HCT116 (cell line): ENCODE measurements around the gene MYZAP. TPM values are rescaled to one million over a fixed set of nuclear protein-coding genes. Genes with fewer than 3 reads are reported as not detected.

ENCODE experiments used
- ATAC-seq: fragments of 200-7000 bp; cut with Tn5 transposase; 2 replicates; pipeline ENCODE4 v1.9.1; 2020; ENCODE audit warnings: mild to moderate bottlenecking, moderate library complexity
- BruUV-seq: library from RNA; stranded (reverse); fragments of 400-500 nt; replicated peaks from 2 replicates; lab custom pipeline; 2021; lab: Mats Ljungman, UMichigan
- CTCF ChIA-PET: fragments of 300-600 bp; sonication (Branson Sonifier 250); formaldehyde crosslinking; loops from one replicate; lab custom pipeline; 2021; ENCODE audit warnings: antibody characterized with exemption; lab: Charles Lee
- POLR2A ChIA-PET: fragments of 300-600, 350-600 bp; sonication (Branson Sonifier 250); formaldehyde crosslinking; loops from one replicate; lab custom pipeline; 2021; ENCODE audit warnings: antibody characterized with exemption; lab: Charles Lee
- RAD21 ChIA-PET, 2 experiments: fragments of 300-600 bp; sonication (Branson Sonifier 250); formaldehyde crosslinking; loops; one replicate each; lab custom pipeline; 2023; ENCODE audit warnings: low total read pairs in 2 of 2; ENCODE audit not compliant: uncharacterized antibody in 2 of 2, unreplicated experiment in 2 of 2, low non-redundant PET in 1 of 2; lab: Charles Lee
- DNase-seq: peaks from one replicate; pipeline ENCODE4 v3.0.0-alpha.2; 2010; ENCODE audit warnings: low read depth, low spot score
- H2AFZ ChIP-seq: fragments of 200-600 bp; shearing (Covaris generic), sonication (generic); 2 replicates; pipeline ENCODE4 v1.6.1; 2017; ENCODE audit warnings: low read depth, mixed run types, mixed read lengths, antibody characterized with exemption, low read length; ENCODE audit not compliant: poor library complexity, severe bottlenecking
- H3K27ac ChIP-seq: 2 replicates; pipeline ENCODE4 v1.5.1; 2012; ENCODE audit warnings: low read depth, low read length
- H3K27me3 ChIP-seq: fragments of 200-600 bp; sonication (generic); 2 replicates; pipeline ENCODE4 v1.6.1; 2016; ENCODE audit warnings: mixed run types, low read length, mixed read lengths; ENCODE audit not compliant: insufficient read depth
- H3K36me3 ChIP-seq, 2 experiments: fragments of 200-500 bp in 1 of 2; fragments of 200-600 bp in 1 of 2; sonication (Bioruptor generic) in 1 of 2; sonication (generic) in 1 of 2; 2 replicates each; pipeline versions ENCODE4 v1.5.1 to v1.6.1; 2014 to 2016; ENCODE audit warnings: low read length in 2 of 2, inconsistent platforms in 1 of 2, mixed read lengths in 1 of 2, mixed run types in 1 of 2; ENCODE audit not compliant: insufficient read depth in 2 of 2, control insufficient read depth in 1 of 2
- H3K4me1 ChIP-seq, 2 experiments: fragments of 200-600 bp in 1 of 2; sonication (generic) in 1 of 2; 2 replicates each; pipeline versions ENCODE4 v1.5.1 to v1.6.1; 2012 to 2017; ENCODE audit warnings: low read length in 2 of 2, inconsistent platforms in 1 of 2, mild to moderate bottlenecking in 1 of 2, mixed read lengths in 1 of 2, mixed run types in 1 of 2, moderate library complexity in 1 of 2; ENCODE audit not compliant: insufficient read depth in 2 of 2, control insufficient read depth in 1 of 2
- H3K4me2 ChIP-seq: fragments of 200-600 bp; sonication (generic); 2 replicates; pipeline ENCODE4 v1.6.1; 2017; ENCODE audit warnings: mixed run types, low read length, mixed read lengths
- H3K4me3 ChIP-seq, 2 experiments: fragments of 200-600 bp in 1 of 2; sonication (generic) in 1 of 2; replicated peaks in 1 of 2; 2 replicates each; pipeline ENCODE4 v1.5.1; 2011 to 2016; ENCODE audit warnings: low read length in 2 of 2, control low read depth in 1 of 2, low read depth in 1 of 2, mild to moderate bottlenecking in 1 of 2, mixed read lengths in 1 of 2, mixed run types in 1 of 2
- H3K79me2 ChIP-seq: fragments of 200-600 bp; sonication (generic); 2 replicates; pipeline ENCODE4 v1.6.1; 2017; ENCODE audit warnings: mild to moderate bottlenecking, mixed run types, low read length, moderate library complexity, mixed read lengths; ENCODE audit not compliant: insufficient read depth
- H3K9ac ChIP-seq: fragments of 200-600 bp; sonication (generic); 2 replicates; pipeline ENCODE4 v1.6.1; 2016; ENCODE audit warnings: low read length, mixed read lengths
- H3K9me2 ChIP-seq: fragments of 200-600 bp; sonication (generic), shearing (Covaris generic); 2 replicates; pipeline ENCODE4 v1.6.1; 2017; ENCODE audit warnings: mixed run types, mild to moderate bottlenecking, moderate library complexity; ENCODE audit not compliant: insufficient read depth
- H3K9me3 ChIP-seq, 2 experiments: fragments of 200-500 bp in 1 of 2; fragments of 200-600 bp in 1 of 2; sonication (Bioruptor generic) in 1 of 2; sonication (generic) in 1 of 2; 2 replicates each; pipeline ENCODE4 v1.6.1; 2014 to 2017; ENCODE audit warnings: low read length in 2 of 2, mixed read lengths in 2 of 2, inconsistent platforms in 1 of 2, low read depth in 1 of 2, mild to moderate bottlenecking in 1 of 2, mixed run types in 1 of 2, moderate library complexity in 1 of 2; ENCODE audit not compliant: control insufficient read depth in 1 of 2, insufficient read depth in 1 of 2
- H4K20me1 ChIP-seq: fragments of 200-600 bp; sonication (generic), shearing (Covaris generic); 2 replicates; pipeline ENCODE4 v1.6.1; 2017; ENCODE audit warnings: mixed run types, mild to moderate bottlenecking, moderate library complexity; ENCODE audit not compliant: insufficient read depth
- ATF3 ChIP-seq: IDR thresholded peaks from 2 replicates; pipeline ENCODE4 v1.6.1; 2012
- CBX3 ChIP-seq: IDR thresholded peaks from 2 replicates; pipeline ENCODE4 v1.6.1; 2012; ENCODE audit warnings: low read depth
- CEBPB ChIP-seq: IDR thresholded peaks from 2 replicates; pipeline ENCODE4 v1.6.1; 2012; ENCODE audit warnings: low read depth
- CTCF ChIP-seq, 3 experiments: fragments of 200-600 bp in 1 of 3; sonication (generic) in 1 of 3; IDR thresholded peaks in 2 of 3; conservative IDR thresholded peaks in 1 of 3; 2 replicates each; pipeline ENCODE4 v1.5.1; 2012 to 2017; ENCODE audit warnings: low read depth in 2 of 3, low read length in 2 of 3, antibody characterized with exemption in 1 of 3, borderline replicate concordance in 1 of 3, control low read depth in 1 of 3, mild to moderate bottlenecking in 1 of 3, mixed read lengths in 1 of 3, mixed run types in 1 of 3, moderate library complexity in 1 of 3; ENCODE audit not compliant: insufficient read depth in 1 of 3
- EGR1 ChIP-seq: IDR thresholded peaks from 2 replicates; pipeline ENCODE4 v1.6.1; 2012; ENCODE audit warnings: low read depth
- ELF1 ChIP-seq: IDR thresholded peaks from 2 replicates; pipeline ENCODE4 v1.6.1; 2012; ENCODE audit warnings: low read depth, borderline replicate concordance
- EZH2 ChIP-seq: fragments of 200-600 bp; sonication (generic); IDR thresholded peaks from 2 replicates; pipeline ENCODE4 v1.6.1; 2017; ENCODE audit warnings: antibody characterized with exemption, mixed run types
- EZH2phosphoT487 ChIP-seq: fragments of 200-600 bp; IDR thresholded peaks from 2 replicates; pipeline ENCODE4 v1.6.1; 2018; ENCODE audit warnings: antibody characterized with exemption, borderline replicate concordance
- FOSL1 ChIP-seq: IDR thresholded peaks from 2 replicates; pipeline ENCODE4 v1.6.1; 2012; ENCODE audit warnings: low read depth
- MAX ChIP-seq: IDR thresholded peaks from 2 replicates; pipeline ENCODE4 v1.6.1; 2012
- POLR2A ChIP-seq: IDR thresholded peaks from 2 replicates; pipeline ENCODE4 v1.7.0; 2011; ENCODE audit warnings: borderline replicate concordance; ENCODE audit not compliant: insufficient read depth, insufficient read length; ENCODE audit errors: extremely low read depth
- POLR2AphosphoS5 ChIP-seq: IDR thresholded peaks from 2 replicates; pipeline ENCODE4 v1.6.1; 2011; ENCODE audit warnings: mild to moderate bottlenecking, low read depth, low read length, moderate library complexity
- RAD21 ChIP-seq: IDR thresholded peaks from 2 replicates; pipeline ENCODE4 v1.6.1; 2012; ENCODE audit warnings: low read depth, mild to moderate bottlenecking
- SIN3A ChIP-seq: IDR thresholded peaks from 2 replicates; pipeline ENCODE4 v1.6.1; 2012; ENCODE audit warnings: low read depth
- SP1 ChIP-seq: IDR thresholded peaks from 2 replicates; pipeline ENCODE4 v1.6.1; 2012; ENCODE audit warnings: low read depth
- SRF ChIP-seq: IDR thresholded peaks from 2 replicates; pipeline ENCODE4 v1.6.1; 2012; ENCODE audit warnings: low read depth
- TCF7L2 ChIP-seq: IDR thresholded peaks from 2 replicates; pipeline ENCODE4 v1.7.0; 2011; ENCODE audit warnings: borderline replicate concordance, inconsistent platforms; ENCODE audit not compliant: insufficient read depth, insufficient read length; ENCODE audit errors: extremely low read depth
- ZBTB33 ChIP-seq: IDR thresholded peaks from 2 replicates; pipeline ENCODE4 v1.6.1; 2011; ENCODE audit warnings: mild to moderate bottlenecking, low read length, moderate library complexity; ENCODE audit not compliant: insufficient replicate concordance; ENCODE audit errors: extremely low read depth
- ZFX ChIP-seq: fragments of 450-650 bp; IDR thresholded peaks from 2 replicates; pipeline ENCODE4 v1.6.1; 2017
- ZNF274 ChIP-seq: fragments of 200-500 bp; sonication (Bioruptor generic); IDR thresholded peaks from 2 replicates; pipeline ENCODE4 v1.6.1; 2014; ENCODE audit warnings: mild to moderate bottlenecking, low read depth, low read length, inconsistent platforms
- intact Hi-C: fragments of 100-400 bp; cut with micrococcal nuclease; formaldehyde crosslinking; loops from 2 replicates; pipeline ENCODE4 v1.10.0; 2022
- total RNA-seq: library from RNA; stranded (reverse); gene quantifications from one replicate; pipeline ENCODE4 v1.2.1, GENCODE V29; 2021; ENCODE audit not compliant: unreplicated experiment

Gene MYZAP
- total RNA-seq, 1 experiment from 2014 or later = 5.8 TPM

- H2AFZ ChIP-seq = no peak overlapping the region
- no peaks in the 10 kb centered on the region for H3K9me3 ChIP-seq
- ATAC-seq = no peak
Measured at GRCh38 chr15:57589281-57589680, 2.4 kb upstream of the MYZAP start.

More at GRCh38 chr15:57589281-57589680, 2.4 kb upstream of the MYZAP start:
- H3K9me2 ChIP-seq = no peaks in the 10 kb centered on the region
- intact Hi-C loops = no loop called here
- H3K79me2 ChIP-seq = no peaks in the 10 kb centered on the region
- H3K36me3 ChIP-seq = no peaks in the 10 kb centered on the region
- H3K27ac ChIP-seq = no peak overlapping the region
- H3K4me3 ChIP-seq = no peak overlapping the region
- H3K4me2 ChIP-seq = no peak overlapping the region
- H3K9ac ChIP-seq = no peak overlapping the region
- TF ChIP-seq MAX = no peak
- TF ChIP-seq SP1 = no peak
- no peak for TF ChIP-seq ELF1
- no peak for TF ChIP-seq POLR2A
- TF ChIP-seq TCF7L2 = no peak
- TF ChIP-seq POLR2AphosphoS5 = no peak
- no peak for TF ChIP-seq RAD21
- no peak for TF ChIP-seq CTCF (IDR thresholded peaks at IDR 0.05 in 2 of 3, conservative IDR thresholded peaks at IDR 0.05 in 1 of 3; ENCODE audit: borderline replicate concordance in 1 of 3, insufficient read depth in 1 of 3, low read depth in 2 of 3, low read length in 2 of 3)
- no peak for TF ChIP-seq FOSL1
- TF ChIP-seq SRF = no peak
- TF ChIP-seq ZNF274 = no peak
- TF ChIP-seq ATF3 = no peak
- TF ChIP-seq ZFX = no peak
- no peak for TF ChIP-seq ZBTB33
- no peak for TF ChIP-seq EZH2phosphoT487
- no peak for TF ChIP-seq EZH2
- TF ChIP-seq EGR1 = no peak
- no peak for TF ChIP-seq SIN3A
- TF ChIP-seq CBX3 = no peak
- no peak for TF ChIP-seq CEBPB
- ChIA-PET POLR2A (no interaction called here), CTCF (no interaction called here), RAD21 (interaction anchor here in 1 of 2 experiments (0.9 kb wide), 1 partner anchor 18 kb away, joined by 3 read pairs; no protein-coding TSS in a partner anchor)
- no peaks in the 10 kb centered on the region for H4K20me1 ChIP-seq
- BruUV-seq = no TSS peak
- DNase-seq = no peak
- H3K4me1 ChIP-seq = peaks cover 9 to 18% of the 10 kb centered on the region in 2 experiments; a peak in 3 of 4 replicates
- H3K27me3 ChIP-seq = no peaks in the 10 kb centered on the region
